Inferior parietal cortex (tissue), 1 donor: ENCODE data around the gene MRPL14.

ENCODE experiments used
- DNase-seq: peaks from one replicate; pipeline ENCODE4 v3.0.0-alpha.2; 2016; ENCODE audit errors: extremely low spot score

MRPL14 gene

DNA sequence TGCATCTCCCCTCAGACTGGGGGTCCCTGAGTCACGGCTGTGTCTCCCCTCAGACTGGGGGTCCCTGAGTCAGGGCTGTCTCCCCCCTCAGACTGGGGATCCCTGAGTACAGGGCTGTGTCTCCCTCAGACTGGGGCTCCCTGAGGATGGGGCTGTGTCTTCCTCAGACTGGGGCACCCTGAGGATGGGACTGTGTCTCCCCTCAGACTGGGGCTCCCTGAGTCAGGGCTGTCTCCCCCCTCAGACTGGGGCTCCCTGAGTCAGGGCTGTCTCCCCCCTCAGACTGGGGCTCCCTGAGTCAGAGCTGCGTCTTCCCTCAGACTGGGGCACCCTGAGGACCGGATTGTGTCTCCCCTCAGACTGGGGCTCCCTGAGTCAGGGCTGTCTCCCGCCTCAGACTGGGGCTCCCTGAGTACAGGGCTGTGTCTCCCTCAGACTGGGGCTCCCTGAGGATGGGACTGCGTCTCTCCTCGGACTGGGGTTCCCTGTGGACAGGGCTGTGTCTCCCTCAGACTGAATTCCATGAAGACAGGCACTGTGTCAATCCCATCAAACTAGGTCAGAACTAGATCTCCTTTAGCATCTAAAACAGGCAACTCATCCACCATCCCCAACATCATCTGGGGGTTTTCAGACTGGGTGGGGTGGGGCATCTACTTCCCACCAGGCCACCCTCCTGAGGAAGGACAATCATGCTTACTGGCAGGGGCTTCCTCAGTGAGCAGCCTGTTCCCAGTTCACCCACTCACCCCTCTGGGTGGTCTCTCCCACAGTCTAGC lies 60.7 kb downstream of the MRPL14 start:
- DNase-seq, result no peak

GRCh38 chr6:44065443-44066140 lies 61.7 kb downstream of the MRPL14 start:
- DNase-seq, result no peak

GRCh38 chr6:44064948-44065272 lies 62.3 kb downstream of the MRPL14 start:
- DNase-seq, result no peak

DNA sequence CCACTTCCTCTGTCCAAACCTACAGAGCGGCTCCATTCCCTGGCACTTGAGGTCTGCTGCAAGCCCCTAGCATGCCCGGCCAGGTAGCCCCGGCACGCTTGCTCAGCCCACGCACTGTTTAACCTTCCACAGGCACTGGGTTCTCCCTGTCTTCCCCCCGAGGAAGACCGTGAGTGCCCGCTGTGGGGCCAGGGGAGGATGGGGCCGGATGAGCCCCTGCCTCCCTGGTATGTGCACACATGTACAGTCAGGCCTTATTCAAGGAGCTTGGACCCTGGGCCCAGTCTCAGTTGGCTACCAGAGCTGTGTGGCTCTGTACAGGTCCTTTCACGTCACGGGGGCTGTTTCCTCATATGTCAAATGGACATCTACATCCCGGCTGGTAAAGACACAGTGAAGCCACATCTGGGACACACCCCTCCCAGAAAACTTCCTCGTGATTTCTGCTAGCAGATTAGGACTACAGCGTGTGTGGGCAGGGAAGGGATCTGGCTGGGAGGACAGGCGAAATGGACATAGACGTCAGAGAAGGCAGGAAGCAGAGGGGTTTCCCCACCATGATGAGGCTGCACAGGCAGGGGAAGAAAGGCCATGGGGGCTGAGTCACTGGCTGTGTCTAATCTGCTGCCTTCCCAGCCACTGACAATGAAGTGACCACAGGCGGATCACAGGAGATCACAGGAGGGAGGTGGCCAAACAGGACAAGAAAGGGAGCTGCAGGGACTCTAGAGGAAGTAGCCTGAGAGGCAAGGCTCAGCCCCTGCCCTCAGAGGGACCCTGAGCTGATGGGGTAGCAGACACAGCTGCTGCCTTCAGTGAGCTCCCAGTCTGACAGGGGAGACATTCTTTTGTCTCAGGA lies 62.9 kb downstream of the MRPL14 start:
- DNase-seq, result peak; percentile 29

DNA sequence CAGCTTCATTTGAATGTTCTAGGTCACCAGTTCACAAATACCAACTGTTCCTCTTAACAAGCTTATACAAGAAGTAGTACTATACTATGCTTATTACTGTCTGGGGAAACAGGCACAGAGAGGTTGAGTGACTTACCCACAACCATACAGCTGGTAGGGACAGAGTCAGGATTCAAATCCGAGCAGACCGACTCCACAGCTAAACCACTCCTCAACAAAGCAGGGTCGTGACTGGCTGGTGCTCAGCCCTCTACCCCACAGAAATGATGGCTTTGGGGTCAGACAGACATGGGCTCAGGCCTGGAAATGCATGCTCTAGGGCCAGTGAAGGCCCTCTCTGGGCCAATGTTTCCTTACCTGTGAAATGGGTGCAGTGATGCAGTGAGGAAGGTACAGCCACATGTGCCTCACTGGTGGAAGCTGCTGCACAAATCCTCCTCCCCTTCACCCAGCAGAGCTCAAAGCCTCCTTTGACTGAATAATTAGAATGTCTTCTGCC lies 63.6 kb downstream of the MRPL14 start:
- DNase-seq, result no peak
